ENCODE measurements around the gene SLC6A12.

DNA sequence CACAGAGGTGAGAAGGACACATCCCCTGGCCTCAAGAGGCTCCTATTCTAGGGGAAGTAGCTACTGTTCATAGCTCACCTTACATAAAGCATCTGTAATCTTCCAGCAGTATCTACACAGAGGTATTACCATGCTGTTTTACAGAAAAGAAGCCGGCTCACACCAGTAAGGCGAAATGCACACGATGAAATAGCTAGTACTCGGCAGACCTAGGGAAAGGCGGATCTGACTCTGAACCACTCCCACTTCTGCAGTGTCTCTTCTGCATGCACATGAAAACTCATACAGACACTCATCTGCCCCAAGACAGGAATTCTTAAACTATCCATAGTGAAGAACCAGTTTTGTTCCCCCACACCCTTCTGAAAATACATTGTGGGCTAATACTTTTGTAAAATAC is 73.8 kb downstream of the SLC6A12 start:
- TF ChIP-seq, protein P1, sequence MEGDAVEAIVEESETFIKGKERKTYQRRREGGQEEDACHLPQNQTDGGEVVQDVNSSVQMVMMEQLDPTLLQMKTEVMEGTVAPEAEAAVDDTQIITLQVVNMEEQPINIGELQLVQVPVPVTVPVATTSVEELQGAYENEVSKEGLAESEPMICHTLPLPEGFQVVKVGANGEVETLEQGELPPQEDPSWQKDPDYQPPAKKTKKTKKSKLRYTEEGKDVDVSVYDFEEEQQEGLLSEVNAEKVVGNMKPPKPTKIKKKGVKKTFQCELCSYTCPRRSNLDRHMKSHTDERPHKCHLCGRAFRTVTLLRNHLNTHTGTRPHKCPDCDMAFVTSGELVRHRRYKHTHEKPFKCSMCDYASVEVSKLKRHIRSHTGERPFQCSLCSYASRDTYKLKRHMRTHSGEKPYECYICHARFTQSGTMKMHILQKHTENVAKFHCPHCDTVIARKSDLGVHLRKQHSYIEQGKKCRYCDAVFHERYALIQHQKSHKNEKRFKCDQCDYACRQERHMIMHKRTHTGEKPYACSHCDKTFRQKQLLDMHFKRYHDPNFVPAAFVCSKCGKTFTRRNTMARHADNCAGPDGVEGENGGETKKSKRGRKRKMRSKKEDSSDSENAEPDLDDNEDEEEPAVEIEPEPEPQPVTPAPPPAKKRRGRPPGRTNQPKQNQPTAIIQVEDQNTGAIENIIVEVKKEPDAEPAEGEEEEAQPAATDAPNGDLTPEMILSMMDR (IDR thresholded peaks at IDR 0.05) = no peak
- no peak for TF ChIP-seq POLR2A (IDR thresholded peaks at IDR 0.05)
- TF ChIP-seq EP300 (IDR thresholded peaks at IDR 0.05) = no peak
